GM21576 (cell line): Measurements from ENCODE around the gene SRGAP2C.
"Not testable (repeated sequence)": the region's sequence is repeated elsewhere in the genome, so short reads cannot be mapped to it uniquely, and the experiment has no call there.

Experiments used
- ATAC-seq: cut with Tn5 transposase; IDR thresholded peaks from one replicate; pipeline ENCODE4 v1.9.1; 2021; ENCODE audit warnings: mild to moderate bottlenecking, moderate library complexity; ENCODE audit not compliant: unreplicated experiment

SRGAP2C gene

DNA sequence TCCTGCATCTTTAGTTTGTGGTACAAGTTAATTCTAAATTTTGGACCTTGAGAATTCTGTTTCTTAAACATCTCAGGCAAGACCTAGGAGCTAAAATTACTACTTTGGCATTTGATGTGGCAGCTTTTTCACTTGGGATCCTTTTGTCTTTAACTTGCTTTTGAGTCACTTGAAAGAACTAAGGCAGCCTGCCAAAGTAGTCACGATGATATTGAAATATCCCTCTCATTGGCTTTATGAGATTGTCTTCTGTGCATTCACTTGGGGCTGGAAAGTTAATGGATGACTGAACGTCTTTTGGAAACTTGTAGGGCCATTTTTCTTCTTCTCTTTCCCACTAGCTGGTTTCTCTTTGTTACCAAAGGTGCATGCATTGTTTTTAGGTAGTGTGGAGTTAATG lies 90.7 kb downstream of the SRGAP2C start:
- not testable (repeated sequence) for ATAC-seq

DNA sequence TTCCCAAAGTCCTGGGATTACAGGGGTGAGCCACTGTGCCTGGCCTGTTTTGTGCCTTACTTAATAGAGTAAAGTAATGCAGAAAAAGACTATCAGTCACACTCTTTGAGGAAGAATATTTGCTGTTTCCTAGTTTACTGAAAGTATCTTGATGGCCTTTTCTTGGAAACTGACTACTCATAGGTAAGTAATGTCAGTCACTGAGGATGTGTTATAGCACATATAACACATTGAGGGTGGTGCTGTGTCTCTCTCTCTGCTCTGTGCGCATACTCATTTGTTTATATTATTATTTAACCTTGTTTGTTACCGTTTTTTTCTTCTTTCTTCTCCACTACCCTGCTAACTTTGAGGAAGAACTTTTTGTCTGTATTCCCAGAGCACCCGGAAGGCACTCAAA lies 93.4 kb downstream of the SRGAP2C start:
- ATAC-seq: not testable (repeated sequence)

DNA sequence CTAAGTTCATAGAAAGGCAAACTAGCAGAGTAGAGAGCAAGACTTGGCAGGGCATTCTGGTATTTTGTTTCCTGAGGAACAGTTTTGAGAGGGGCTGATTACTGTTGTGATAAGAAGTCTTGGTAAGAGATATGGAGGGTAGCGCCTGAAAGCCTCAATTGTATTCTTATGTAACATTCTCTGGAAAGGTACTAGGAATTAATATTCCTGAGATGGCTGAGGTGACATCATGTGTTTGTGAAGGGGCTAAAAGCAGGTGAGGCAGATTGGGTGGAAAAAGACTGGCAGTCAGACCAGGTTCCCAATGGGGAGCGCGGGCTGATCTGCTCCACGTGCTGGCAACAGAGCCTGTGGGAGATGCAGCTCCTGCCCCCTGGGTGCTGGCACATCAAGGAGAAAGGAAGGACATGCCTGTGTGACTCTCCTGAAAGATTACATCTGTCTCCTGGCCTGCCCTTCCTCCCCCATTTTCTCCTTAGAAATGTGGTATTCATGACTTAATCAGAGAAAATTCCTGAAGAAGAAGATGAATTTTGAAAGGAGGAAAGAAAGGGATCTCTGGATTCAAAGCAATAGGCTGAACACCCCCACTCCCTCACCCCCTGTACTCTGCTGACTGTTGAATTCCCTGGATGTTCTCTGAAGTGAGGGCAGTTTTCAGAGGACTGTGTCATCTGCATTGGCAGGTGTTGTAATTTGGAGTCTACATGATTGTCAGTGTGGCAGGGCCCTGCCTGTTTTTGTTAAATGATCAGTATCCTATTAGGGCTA lies 94.2 kb downstream of the SRGAP2C start:
- not testable (repeated sequence) for ATAC-seq

DNA sequence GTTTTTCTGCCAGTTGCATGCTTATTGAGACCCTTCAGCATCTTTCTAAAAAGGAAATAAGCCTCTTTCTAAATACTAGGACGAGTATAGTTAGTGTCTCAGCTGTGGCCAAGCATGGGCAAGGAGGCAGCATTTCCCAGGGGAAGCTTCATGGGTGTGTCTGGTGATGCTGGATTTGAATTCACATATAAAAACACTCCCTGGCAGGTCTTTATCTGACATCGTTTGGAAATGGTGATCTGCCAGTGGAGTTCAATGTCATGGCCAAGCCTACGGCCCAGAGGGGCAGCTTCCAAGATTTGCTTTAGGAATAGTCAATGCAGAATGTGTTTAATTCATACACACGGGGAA lies 94.7 kb downstream of the SRGAP2C start:
- not testable (repeated sequence) for ATAC-seq

DNA sequence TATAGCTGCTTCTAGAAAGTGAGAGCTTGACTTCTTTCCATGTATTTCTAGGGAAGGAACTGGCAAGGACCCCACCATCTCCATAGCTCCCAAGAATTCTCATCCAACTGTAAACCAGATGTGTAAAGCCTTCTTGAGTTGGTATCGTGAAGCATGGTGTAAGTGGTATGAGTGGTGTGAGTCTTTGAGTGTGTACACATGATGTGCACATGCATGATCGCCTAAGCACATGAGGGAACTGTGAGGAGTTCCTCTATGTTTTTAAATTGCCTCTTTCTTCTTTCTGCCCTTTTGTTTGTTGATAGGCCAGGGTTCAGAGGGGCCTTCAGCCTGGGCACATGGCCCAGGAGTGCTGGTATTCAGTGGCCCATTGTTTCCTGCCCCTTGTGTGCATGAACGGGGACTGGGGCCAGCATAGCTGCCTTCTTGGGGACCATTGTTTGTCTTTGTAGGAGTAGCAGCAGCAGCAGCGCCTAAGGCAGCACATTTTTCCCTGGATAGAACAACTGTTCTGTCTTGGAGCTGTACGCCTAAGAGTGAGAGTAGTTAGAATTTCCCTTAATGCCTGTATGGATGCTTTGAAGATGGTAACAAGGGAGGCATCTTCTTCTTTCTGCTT lies 96.0 kb downstream of the SRGAP2C start:
- ATAC-seq: not testable (repeated sequence)

DNA sequence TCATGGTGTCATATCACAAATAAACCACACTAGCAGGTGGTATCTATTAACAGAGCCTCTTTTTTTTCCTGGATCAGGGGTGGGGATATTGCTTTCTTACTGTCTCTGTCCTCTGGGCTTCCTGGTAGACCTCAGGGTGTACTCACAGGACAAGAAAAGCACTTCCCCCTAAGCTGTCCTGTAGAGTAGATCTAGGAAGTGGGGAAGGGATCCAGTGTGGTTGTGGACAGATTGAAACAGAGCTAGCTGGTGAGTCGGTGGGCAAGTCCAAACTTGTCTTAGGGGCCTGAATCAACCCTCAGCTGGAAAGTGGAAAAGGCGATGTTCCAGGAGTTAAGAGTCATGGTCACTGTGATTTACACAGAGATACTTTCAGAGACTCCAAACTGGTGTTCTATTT lies 96.7 kb downstream of the SRGAP2C start:
- ATAC-seq: not testable (repeated sequence)

DNA sequence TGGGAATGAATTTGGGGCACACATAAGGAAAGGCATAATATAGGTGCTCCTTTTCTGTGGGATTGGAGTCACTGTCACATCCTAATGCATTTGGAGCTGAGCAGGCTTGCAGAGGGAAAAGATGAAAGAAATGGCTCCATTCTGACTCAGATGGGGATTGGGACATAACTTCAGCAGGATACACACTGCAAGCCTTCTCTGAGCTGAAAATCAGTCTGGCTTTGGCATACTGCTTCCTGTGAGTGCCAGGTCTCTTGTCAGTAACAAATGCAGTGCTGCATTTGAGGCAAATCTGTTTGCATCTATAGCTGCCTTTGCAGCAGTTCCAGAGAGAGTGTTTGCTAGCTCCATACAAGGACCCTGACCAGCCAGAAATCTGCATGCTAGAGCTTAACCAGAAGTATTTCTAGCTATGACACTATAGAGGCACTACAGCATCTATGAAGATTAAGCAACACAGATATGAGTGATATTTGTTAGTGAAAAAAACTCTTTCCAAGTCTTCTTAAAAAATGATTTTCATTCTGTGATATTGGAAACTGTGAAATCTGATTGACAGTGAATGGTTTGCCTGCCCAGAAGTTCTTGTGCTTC lies 98.9 kb downstream of the SRGAP2C start:
- ATAC-seq: not testable (repeated sequence)

DNA sequence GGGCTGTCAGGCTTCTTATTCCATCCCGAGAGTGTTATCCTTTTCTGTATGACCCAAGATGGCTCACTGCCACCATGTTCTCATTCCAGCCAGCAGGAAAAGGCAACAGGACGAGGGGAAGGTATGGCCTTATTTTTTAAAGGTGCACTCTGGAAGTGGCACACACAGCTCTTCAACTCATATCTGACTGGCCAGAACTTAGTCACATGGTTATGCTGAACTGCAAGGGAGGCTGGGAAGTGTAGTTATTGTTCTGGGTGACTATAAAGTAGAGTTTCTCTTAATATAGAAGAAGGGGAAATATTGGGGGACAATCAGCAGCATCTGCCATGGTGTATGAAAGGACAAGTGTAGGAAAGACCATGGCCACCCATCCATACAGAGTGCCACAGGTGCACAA lies 107.8 kb downstream of the SRGAP2C start:
- ATAC-seq: not testable (repeated sequence)

DNA sequence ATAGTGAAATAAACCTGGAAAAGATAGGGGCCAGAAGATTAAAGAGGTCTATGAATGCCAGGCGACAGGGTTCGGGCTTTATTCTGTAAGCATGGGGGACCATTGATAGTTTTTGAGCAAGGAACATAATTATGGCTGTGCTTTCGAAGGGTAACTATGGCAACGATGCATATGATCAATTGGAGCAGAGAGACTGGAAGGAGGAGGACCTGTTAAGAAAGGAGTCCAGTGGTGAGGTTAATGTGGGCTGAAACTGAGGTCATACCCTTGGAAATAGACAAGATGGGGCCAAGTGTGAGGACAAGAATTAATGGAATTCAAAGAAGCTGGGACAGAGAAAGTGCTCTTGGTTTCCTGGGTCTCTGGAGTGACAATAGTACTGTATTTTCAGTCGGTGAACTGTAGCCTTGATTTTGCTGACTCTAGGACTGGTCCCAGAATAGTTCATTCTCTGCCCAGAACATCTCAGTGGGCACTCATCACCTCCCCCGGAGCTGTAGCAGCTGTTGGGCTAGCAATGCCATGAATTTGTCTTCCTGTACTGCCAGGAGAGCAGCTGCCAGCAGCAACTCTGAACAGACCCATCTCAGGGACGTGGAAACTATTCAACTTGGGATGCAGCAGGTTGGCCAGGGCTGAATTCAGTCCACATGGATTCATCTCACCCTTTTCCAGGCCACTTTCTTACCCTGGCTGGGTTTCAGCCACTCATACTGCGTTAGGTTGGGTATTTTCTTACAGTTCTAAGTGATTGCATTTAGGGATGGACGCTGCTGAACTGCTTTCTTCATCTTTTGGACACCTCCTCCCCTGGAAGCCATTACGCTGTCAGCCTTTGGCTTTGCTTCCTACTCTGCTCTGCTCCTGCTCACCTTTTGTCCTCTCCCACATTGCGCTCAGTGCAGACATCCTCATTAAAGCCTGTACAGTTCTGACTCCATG lies 108.8 kb downstream of the SRGAP2C start:
- ATAC-seq: not testable (repeated sequence)

DNA sequence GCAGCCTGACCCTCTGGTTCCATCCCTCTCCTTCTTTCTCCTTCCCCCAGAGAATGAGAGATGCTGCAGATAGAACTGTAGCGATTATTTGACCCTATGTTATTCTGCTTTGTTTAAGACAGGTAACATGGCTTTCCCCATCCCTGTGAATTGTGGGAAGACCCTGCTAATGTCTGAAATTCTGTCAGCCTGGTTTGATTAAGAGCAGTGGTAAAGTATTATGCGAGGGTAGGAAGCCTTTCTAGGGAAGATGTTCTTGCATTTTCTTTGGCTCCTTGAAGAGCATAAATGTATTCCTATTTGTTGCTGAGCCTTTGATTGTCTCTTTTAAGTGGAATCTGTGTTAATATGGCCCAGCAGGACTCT lies 109.4 kb downstream of the SRGAP2C start:
- ATAC-seq: not testable (repeated sequence)

DNA sequence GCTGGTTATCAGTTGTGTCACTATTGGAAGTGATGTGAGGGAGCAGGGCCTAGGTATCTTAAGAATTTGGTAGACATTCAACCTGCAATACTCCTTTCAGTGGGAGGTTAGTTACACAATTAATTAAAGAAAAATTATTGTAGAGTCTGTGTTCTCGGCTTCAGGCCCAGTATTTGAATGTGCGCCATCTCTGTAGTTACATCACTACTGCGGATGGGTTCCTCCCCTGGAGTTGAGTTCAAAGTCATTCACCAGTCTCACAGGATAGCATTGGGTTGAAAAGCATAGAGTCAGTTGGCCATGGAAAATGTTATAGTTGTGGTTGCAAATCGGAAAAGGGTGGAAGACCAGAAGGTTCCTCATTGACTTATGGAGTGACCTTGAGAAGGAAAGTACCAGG lies 111.8 kb downstream of the SRGAP2C start:
- ATAC-seq: not testable (repeated sequence)

DNA sequence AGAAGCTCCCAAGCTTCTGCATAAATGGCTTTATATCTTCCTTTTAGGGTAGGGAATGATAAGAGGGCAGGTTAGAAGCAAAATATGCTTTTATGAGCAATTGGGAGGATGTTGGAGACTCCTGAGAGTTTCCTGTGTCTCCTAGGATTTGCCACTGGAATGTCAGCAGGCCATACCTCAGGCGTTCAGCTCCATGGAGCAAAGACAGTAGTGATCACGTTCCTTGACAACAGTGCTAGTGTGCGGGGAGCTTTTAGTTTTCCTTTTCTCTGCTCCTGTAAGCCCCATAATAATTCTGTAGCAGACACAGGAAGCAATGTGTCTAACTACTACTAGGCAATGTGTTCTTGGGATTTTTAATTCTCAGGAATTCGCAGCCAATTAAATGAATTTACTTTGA lies 113.8 kb downstream of the SRGAP2C start:
- not testable (repeated sequence) for ATAC-seq

DNA sequence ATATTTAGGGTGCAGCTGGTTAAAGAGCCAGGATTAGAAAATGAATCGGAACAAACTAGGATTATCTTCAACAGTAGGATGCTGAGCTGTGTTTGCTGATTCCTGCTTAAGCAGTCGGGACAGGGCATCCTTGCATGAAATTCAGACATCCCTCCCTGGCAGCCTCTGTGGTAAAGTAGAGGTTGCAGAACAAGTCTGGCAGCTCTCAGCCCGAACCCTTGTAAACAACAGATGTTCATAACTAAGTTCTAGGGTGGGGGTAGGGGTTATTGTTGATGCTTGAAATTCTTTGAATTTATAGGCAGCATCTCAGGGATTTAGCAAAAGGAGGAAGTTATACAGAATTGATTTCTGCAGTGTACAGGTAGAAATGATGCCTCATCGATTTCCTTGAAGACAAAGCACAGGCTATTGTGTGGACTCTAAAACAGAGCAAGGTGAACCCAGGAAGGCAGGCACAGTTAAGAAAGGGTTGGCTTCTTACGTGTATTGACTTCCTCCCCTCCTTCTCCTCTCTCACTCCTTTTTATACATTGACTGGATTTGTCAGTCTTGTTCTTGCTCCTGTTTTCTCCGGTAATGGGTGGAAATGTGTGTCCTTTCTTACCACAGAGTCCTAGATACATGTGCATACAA lies 114.9 kb downstream of the SRGAP2C start:
- not testable (repeated sequence) for ATAC-seq

DNA sequence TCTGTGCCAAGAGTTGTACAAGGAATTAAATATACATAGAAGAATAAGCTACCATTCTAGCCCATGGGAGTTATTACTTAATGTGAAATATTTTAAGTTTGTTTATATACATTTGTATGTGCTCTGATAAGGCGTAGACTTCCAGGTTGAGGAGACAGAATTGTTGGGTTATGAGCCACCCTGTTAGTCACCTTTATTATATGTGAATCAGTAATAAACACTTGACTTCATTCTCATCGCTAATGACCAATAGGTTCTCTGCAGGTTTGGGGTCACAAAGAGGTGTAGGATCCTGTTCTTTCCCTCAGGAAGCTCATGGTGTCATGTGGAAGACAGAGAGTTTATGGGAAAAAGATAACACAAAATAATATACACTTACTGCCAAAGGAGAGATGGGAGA lies 117.1 kb downstream of the SRGAP2C start:
- ATAC-seq: not testable (repeated sequence)

DNA sequence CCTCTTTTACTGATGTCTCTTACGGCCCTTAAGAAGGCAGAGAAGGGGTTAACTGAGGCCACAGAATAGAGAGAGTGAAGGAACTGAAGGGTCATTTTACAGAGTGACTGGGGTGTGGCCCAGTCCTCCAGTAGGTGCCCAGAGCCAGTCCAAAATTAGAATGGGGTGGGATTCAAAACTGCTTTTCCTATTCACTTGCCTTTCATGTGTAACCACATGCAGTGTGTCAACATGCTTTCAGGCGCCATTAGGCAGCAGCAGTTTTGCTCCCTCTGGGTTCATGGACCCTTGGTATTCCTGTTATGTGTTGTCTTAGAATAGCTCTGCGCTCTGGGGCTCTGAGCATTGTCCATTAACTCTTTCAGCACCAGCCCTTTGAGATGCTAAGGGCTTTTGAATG lies 123.0 kb downstream of the SRGAP2C start:
- ATAC-seq: not testable (repeated sequence)

DNA sequence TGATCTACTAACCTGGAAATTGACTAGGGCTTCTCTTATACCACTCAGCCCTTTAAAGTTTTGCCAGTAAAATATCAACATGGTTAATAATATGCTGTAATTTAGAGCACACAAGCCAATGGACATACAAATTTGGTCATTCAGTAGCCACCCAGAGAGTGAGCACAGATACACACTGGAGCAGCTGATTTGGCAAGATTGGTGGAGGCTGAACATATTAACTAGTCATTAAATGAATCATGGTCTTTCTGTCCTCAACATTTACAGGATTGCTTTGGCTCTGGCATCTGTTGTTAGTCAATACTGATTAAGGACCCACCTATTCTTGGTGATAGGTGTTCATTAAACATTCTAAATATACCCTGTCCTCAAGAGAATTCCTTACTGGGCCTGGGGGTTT lies 130.7 kb downstream of the SRGAP2C start:
- not testable (repeated sequence) for ATAC-seq

DNA sequence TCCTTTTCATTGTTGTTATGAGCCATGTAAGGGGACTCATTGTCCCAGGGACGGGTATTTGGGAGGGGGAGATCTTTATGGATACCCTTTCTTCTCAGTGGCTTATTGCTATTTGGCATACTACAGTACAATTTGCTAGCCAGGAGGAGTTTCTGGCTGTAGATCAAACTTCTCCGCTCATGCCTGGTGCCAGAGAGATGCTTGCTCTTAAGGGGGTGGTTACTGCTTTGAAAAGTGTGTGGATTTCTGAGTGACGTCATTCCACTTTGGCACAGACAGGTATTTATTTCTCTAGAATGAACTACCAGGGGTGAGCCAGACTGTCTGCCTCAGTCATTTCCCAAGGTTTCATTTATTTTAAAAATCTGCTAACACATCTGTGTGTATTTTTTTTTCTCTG lies 131.3 kb downstream of the SRGAP2C start:
- not testable (repeated sequence) for ATAC-seq

DNA sequence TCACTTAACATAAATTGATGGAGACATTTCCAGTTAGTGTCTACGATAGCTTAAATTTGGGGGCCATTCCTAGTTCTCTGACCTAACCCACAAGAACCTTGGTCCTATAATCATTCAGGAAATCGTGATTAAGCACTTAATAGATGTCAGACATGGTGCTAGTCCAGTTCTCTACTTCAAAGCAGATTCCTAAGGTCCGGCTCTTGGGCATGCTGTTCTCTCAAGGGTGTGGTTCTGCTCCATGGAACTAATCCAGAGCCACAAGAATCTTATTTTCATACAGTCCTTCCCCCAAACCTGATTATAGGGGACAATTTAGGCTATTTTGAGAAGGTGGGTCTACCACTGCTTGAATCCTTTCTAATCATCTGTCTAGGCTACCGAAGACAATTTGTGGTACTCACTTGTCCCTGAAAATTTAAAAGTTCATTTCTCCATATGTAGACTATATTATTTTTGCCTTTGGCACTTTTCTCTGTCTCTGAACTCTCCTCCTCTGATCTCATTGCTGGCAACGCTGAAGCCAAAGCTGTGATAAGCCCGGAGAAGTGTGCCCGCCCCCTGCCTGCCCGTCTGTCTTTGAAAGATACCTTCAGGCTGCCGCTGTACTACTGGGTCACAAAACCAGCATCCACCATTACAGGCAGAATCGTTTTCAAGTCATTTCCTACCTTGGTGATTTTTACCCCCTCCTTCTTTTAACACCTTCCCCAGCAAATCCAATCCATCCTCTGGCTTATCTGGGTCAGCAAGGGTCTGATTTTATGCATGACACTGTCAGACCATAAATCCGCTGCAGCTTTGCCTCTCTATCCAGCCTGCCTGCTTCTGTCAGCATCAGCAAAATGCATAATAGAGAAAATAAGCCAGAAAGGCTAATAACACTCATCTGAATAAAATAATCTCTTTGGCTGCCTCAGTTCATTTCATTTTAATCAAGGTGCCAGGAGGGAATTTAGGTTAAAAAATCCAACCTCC lies 133.0 kb downstream of the SRGAP2C start:
- ATAC-seq: not testable (repeated sequence)

DNA sequence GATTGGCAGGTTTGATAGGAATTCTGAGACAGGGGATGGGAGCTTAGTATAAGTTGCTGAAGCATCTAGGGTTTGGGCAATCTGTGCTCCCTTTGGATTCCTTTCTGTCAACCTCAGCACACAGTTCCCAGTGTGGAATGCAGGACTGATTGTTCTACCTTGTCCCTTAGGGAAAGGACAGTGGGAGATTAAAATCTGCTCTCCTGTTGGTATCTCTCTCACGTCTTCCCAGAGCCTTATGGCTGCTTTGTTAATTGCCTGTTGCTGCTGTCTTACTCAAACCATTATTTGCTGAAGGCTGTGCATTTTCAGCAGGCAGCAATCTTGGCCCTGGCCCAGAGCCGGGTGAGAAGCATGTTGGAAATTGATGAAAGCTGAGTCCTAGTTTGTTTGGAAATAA lies 133.9 kb downstream of the SRGAP2C start:
- not testable (repeated sequence) for ATAC-seq
